RWPE1 (cell line): Measurements from ENCODE around the gene CST7.

Experiments
- CTCF ChIA-PET: fragments of 350-600 bp; sonication (Branson Sonifier 250); formaldehyde crosslinking; extraction: SDS; loops from one replicate; lab custom pipeline; 2021; lab: Yijun Ruan, JAX
- POLR2A ChIA-PET: fragments of 400-600 bp; formaldehyde crosslinking; extraction: SDS; loops from one replicate; lab custom pipeline; 2020; ENCODE audit warnings: antibody characterized with exemption; ENCODE audit not compliant: low non-redundant PET; lab: Yijun Ruan, JAX
- DNase-seq: peaks from one replicate; pipeline ENCODE4 v3.0.0; 2012; ENCODE audit warnings: low spot score
- H3K27ac ChIP-seq: fragments of 450-650 bp; 2 replicates; pipeline ENCODE4 v1.5.1; 2017
- CTCF ChIP-seq: fragments of 450-650 bp; conservative IDR thresholded peaks from 2 replicates; pipeline ENCODE4 v1.5.1; 2017; ENCODE audit warnings: low read depth, mild to moderate bottlenecking

Gene CST7

GRCh38 chr20:25003002-25003401 lies 53.9 kb downstream of the CST7 start:
- no peak for TF ChIP-seq CTCF
- ChIA-PET POLR2A (no interaction called here), CTCF (interaction anchor here (1.0 kb wide), 1 partner anchor 22 kb away, joined by 3 read pairs; no protein-coding TSS in a partner anchor)
- DNase-seq: no peak
- H3K27ac ChIP-seq: no peak overlapping the region

- POLR2A ChIA-PET: no interaction called here
- no peak overlapping the region for H3K27ac ChIP-seq
- DNase-seq: no peak
- CTCF ChIA-PET: interaction anchor here (0.6 to 1.8 kb wide), 2 partner anchors 11 to 371 kb away, joined by 4 to 5 read pairs; no protein-coding TSS in a partner anchor
- no peak for TF ChIP-seq CTCF
Observed at GRCh38 chr20:25005220-25005619, 56.2 kb downstream of the CST7 start.

- no peak overlapping the region for H3K27ac ChIP-seq
- no peak for DNase-seq
- ChIA-PET CTCF (interaction anchor here (0.6 to 1.8 kb wide), 2 partner anchors 11 to 370 kb away, joined by 4 to 5 read pairs; no protein-coding TSS in a partner anchor), POLR2A (no interaction called here)
- no peak for TF ChIP-seq CTCF
Observed at GRCh38 chr20:25005661-25006060, 56.6 kb downstream of the CST7 start.

GRCh38 chr20:25006431-25007167 lies 57.5 kb downstream of the CST7 start:
- ChIA-PET POLR2A (no interaction called here), CTCF (interaction anchor here (1.8 kb wide), 1 partner anchor 12 kb away, joined by 5 read pairs; no protein-coding TSS in a partner anchor)
- no peak for DNase-seq
- H3K27ac ChIP-seq: no peak overlapping the region
- no peak for TF ChIP-seq CTCF

GRCh38 chr20:25007491-25008305 lies 58.6 kb downstream of the CST7 start:
- ChIA-PET POLR2A (no interaction called here), CTCF (no interaction called here)
- TF ChIP-seq CTCF: no peak
- H3K27ac ChIP-seq: no peak overlapping the region
- DNase-seq: no peak

GRCh38 chr20:25008388-25009217 lies 59.5 kb downstream of the CST7 start:
- POLR2A ChIA-PET: no interaction called here
- TF ChIP-seq CTCF: no peak
- no peak for DNase-seq
- CTCF ChIA-PET: interaction anchor here (1.2 kb wide), 1 partner anchor 57 kb away, joined by 5 read pairs; no protein-coding TSS in a partner anchor
- no peak overlapping the region for H3K27ac ChIP-seq
